ENCODE data around the gene OR1J2.

Gene OR1J2

DNA sequence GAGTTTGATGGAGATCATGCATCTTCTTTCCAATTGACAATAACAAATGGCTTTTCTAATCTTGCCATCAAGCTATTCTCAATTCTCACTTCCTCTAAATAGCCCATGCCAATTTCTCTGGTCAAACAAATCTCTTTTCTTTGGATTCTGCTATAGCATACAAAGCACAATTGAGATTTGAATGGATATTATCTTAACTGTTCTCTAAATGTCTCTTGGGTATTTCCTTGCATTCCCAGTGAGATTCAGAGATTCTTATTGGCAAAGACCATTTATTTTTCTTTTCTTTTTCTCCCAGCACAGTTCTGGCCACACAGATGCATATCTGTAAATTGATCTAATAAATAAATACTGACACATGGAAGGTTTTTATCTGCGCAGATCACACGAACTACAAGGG lies 42.2 kb downstream of the OR1J2 start, which contains the start of gene OR1N2:
TSS of gene OR1N2 (plus strand) at position 301 of the 400 bp plus-strand sequence. CDS start 100 bp downstream, outside the sequence.
- H3K27me3 ChIP-seq (replicated peaks; ENCODE audit: control insufficient read depth, insufficient read depth, low read length) = no peaks in the 10 kb centered on the region
- no peak within 1 kb of the TSS for H3K4me3 ChIP-seq (ENCODE audit: low read length)
- no peaks in the 10 kb centered on the region for H3K36me3 ChIP-seq (ENCODE audit: control insufficient read depth, insufficient read depth, low read length, severe bottlenecking)
- DNase-seq (ENCODE audit: low read depth) = no peak
- no peaks in the 10 kb centered on the region for H3K9me3 ChIP-seq (ENCODE audit: control insufficient read depth, low read length)
- no peaks in the 10 kb centered on the region for H3K4me1 ChIP-seq (ENCODE audit: control insufficient read depth, insufficient read depth, low read length)
- H3K9ac ChIP-seq (ENCODE audit: low read length) = no peak within 1 kb of the TSS
